HepG2 (cell line): ENCODE results near the gene SDCCAG8. TPM values are rescaled to one million over a fixed set of nuclear protein-coding genes. Genes with fewer than 3 reads are reported as not detected.

Experiments used
- ATAC-seq: fragments of 200-7000 bp; cut with Tn5 transposase; 3 replicates; pipeline ENCODE4 v1.9.1; 2020; ENCODE audit warnings: mild to moderate bottlenecking, moderate library complexity
- BruUV-seq: library from RNA; stranded (reverse); fragments of 400-500 nt; replicated peaks from 2 replicates; lab custom pipeline; 2021; lab: Mats Ljungman, UMichigan
- CTCF ChIA-PET: fragments of 300-600 bp; formaldehyde crosslinking; extraction: SDS; loops from one replicate; lab custom pipeline; 2021; ENCODE audit warnings: low total read pairs, inconsistent platforms, low intra/inter-chr PET ratio; lab: Yijun Ruan, JAX
- POLR2A ChIA-PET: fragments of 350-600 bp; sonication (Branson Sonifier 250); formaldehyde crosslinking; loops from one replicate; lab custom pipeline; 2020; ENCODE audit warnings: antibody characterized with exemption, inconsistent platforms; lab: Yijun Ruan, JAX
- DNase-seq: peaks from one replicate; pipeline ENCODE4 v3.0.0-alpha.2; 2015; ENCODE audit warnings: low spot score
- FAIRE-seq: peaks from 3 replicates; lab custom pipeline; 2011; peaks lifted over from hg19 to GRCh38; lab: Jason Lieb, UNC
- H2AFZ ChIP-seq: one replicate; pipeline ENCODE4 v1.6.1; 2011; ENCODE audit warnings: low read length, inconsistent platforms
- H3K27ac ChIP-seq: fragments of 300-600 bp; 3 replicates; pipeline ENCODE4 v1.8.0; 2011; ENCODE audit warnings: mixed run types, mild to moderate bottlenecking, mixed read lengths, low read length, inconsistent platforms; ENCODE audit not compliant: insufficient read depth; ENCODE audit errors: extremely low read length
- H3K27me3 ChIP-seq, 2 experiments: fragments of 200-600 bp in 1 of 2; 2 replicates in 1 of 2; 3 replicates in 1 of 2; pipeline versions ENCODE4 v1.6.0 to v1.8.0; 2011; ENCODE audit warnings: low read length in 2 of 2, mild to moderate bottlenecking in 2 of 2, moderate library complexity in 2 of 2, inconsistent platforms in 1 of 2; ENCODE audit not compliant: insufficient read depth in 2 of 2, control insufficient read depth in 1 of 2
- H3K36me3 ChIP-seq, 2 experiments: fragments of 200-600 bp in 1 of 2; replicated peaks in 1 of 2; 2 replicates in 1 of 2; 3 replicates in 1 of 2; pipeline versions ENCODE4 v1.5.1 to v1.8.0; 2011; ENCODE audit warnings: low read length in 2 of 2, inconsistent platforms in 1 of 2; ENCODE audit not compliant: insufficient read depth in 2 of 2, control insufficient read depth in 1 of 2
- H3K4me1 ChIP-seq: 2 replicates; pipeline ENCODE4 v1.5.1; 2012; ENCODE audit warnings: low read length, inconsistent platforms; ENCODE audit not compliant: insufficient read depth
- H3K4me2 ChIP-seq: 2 replicates; pipeline ENCODE4 v1.6.0; 2011; ENCODE audit warnings: low read depth, low read length, inconsistent platforms
- H3K4me3 ChIP-seq, 3 experiments: fragments of 200-600 bp in 1 of 3; sonication (generic), shearing (Covaris generic) in 1 of 3; replicated peaks in 1 of 3; 2 replicates each; pipeline ENCODE4 v1.5.1; 2011 to 2016; ENCODE audit warnings: low read length in 3 of 3, inconsistent platforms in 2 of 3, low read depth in 2 of 3, mild to moderate bottlenecking in 2 of 3, control low read depth in 1 of 3, mixed read lengths in 1 of 3; ENCODE audit not compliant: insufficient read depth in 1 of 3
- H3K79me2 ChIP-seq: one replicate; pipeline ENCODE4 v1.6.1; 2011; ENCODE audit warnings: low read length, inconsistent platforms; ENCODE audit not compliant: insufficient read depth
- H3K9ac ChIP-seq: 2 replicates; pipeline ENCODE4 v1.6.0; 2011; ENCODE audit warnings: mild to moderate bottlenecking, low read depth, low read length, inconsistent platforms; ENCODE audit not compliant: insufficient read depth
- H3K9me3 ChIP-seq: 2 replicates; pipeline ENCODE4 v1.5.1; 2012; ENCODE audit warnings: mild to moderate bottlenecking, low read length
- H4K20me1 ChIP-seq: 2 replicates; pipeline ENCODE4 v1.6.0; 2011; ENCODE audit warnings: inconsistent platforms, mild to moderate bottlenecking, low read length, moderate library complexity; ENCODE audit not compliant: insufficient read depth
- GATAD1 ChIP-seq: IDR thresholded peaks from 2 replicates; pipeline ENCODE4 v1.6.1; 2016; ENCODE audit warnings: missing genetic modification reagents, missing compliant biosample characterization
- GLI4 ChIP-seq: sonication (generic); formaldehyde crosslinking; IDR thresholded peaks from 2 replicates; pipeline ENCODE4 v1.5.1; 2020; ENCODE audit warnings: missing genetic modification reagents, mild to moderate bottlenecking, moderate library complexity, borderline replicate concordance
- HOXA7 ChIP-seq: sonication (generic); formaldehyde crosslinking; IDR thresholded peaks from 2 replicates; pipeline ENCODE4 v1.8.1; 2022; ENCODE audit warnings: mild to moderate bottlenecking, missing genetic modification reagents, moderate library complexity
- ZFP37 ChIP-seq: sonication (generic); formaldehyde crosslinking; IDR thresholded peaks from 2 replicates; pipeline ENCODE4 v1.4.0; 2020; ENCODE audit warnings: missing genetic modification reagents, borderline replicate concordance
- ZNF230 ChIP-seq: sonication (generic); formaldehyde crosslinking; IDR thresholded peaks from 2 replicates; pipeline ENCODE4 v1.4.0; 2020; ENCODE audit warnings: mild to moderate bottlenecking, missing genetic modification reagents
- ZNF24 ChIP-seq: fragments of 450-650 bp; IDR thresholded peaks from 2 replicates; pipeline ENCODE4 v1.6.1; 2017; ENCODE audit warnings: antibody characterized with exemption, mild to moderate bottlenecking
- ZNF431 ChIP-seq: sonication (generic); formaldehyde crosslinking; IDR thresholded peaks from 2 replicates; pipeline ENCODE4 v1.9.0; 2022; ENCODE audit warnings: missing genetic modification reagents, low read depth, mild to moderate bottlenecking, borderline replicate concordance
- WGBS: methylation state at CpG from one replicate; pipeline ENCODE4 v1.1.6; 2017; ENCODE audit warnings: low lambda C conversion rate; 5-methylcytosine and 5-hydroxymethylcytosine counted together
- in situ Hi-C: cut with HindIII; loops from 2 replicates; pipeline ENCODE4 v1.10.0; 2017; ENCODE audit warnings: low pct_unique_long_range_greater_than_20kb; ENCODE audit not compliant: extremely low pct_ligation_motif_present
- intact Hi-C: fragments of 100-400 bp; cut with micrococcal nuclease; formaldehyde crosslinking; loops from one replicate; pipeline ENCODE4 v1.10.0; 2022; ENCODE audit not compliant: unreplicated experiment
- polyA plus RNA-seq, 8 experiments: library from polyadenylated mRNA; depleted of rRNA in 3 of 8; stranded (reverse) in 7 of 8; unstranded in 1 of 8; fragments of >200 nt; fragmentation: Illumina TruSeq in 4 of 8; extraction: Trizol in 4 of 8; gene quantifications; 2 replicates each; pipeline versions ENCODE4 v1.2.1 to v1.2.3, GENCODE V29; 2011 to 2016; ENCODE audit warnings: low read depth in 4 of 8, missing spikeins in 1 of 8, mixed read lengths in 1 of 8; ENCODE audit not compliant: insufficient read depth in 1 of 8
- total RNA-seq, 5 experiments: library from RNA; depleted of rRNA; stranded (reverse); fragments of >200 nt; fragmentation: Illumina TruSeq; extraction: Trizol; gene quantifications; 2 replicates each; pipeline ENCODE4 v1.2.3, GENCODE V29; 2016; ENCODE audit warnings: low read depth in 1 of 5
- TF ChIP-seq, protein P1 (sequence below): sonication (generic); formaldehyde crosslinking; IDR thresholded peaks from 2 replicates; pipeline ENCODE4 v1.5.0; 2020; ENCODE audit warnings: missing genetic modification reagents
- TF ChIP-seq, protein P2 (sequence below), 2 experiments: fragments of 450-650 bp in 1 of 2; sonication (generic) in 1 of 2; formaldehyde crosslinking in 1 of 2; IDR thresholded peaks; 2 replicates each; pipeline versions ENCODE4 v1.6.1 to v1.8.0; 2016 to 2022; ENCODE audit warnings: antibody characterized with exemption in 1 of 2, mild to moderate bottlenecking in 1 of 2, missing genetic modification reagents in 1 of 2

Gene SDCCAG8
- total and polyA plus RNA-seq, 2 of the 13 experiments (the other 11 are each of a cell fraction or from before 2014, with no cell fraction given) = 9.5 to 13.4 TPM

DNA sequence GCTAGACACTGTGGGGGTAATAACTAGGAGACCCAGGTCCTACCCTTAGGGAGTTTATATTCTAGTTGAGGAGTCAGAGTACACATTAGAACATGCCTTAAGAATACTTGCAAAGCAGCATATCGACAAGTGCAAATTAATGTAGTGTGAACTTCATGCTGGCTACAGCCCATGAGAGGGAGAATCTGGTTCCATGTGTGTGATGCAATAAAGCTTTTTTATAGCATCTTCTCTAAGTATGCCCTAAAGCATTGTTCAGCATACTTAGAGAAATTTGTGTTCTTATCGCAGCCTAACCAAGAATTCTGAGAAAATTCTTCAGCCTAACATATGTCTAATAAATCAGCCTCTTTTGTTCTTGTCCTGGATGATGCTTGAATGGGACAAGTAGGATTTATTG, 95.5 kb downstream of the SDCCAG8 start:
- Histone ChIP-seq H3K9ac (no peak overlapping the region), H3K27ac (no peak overlapping the region), H2AFZ (no peak overlapping the region), H3K36me3 (no peaks in the 10 kb centered on the region), H4K20me1 (no peaks in the 10 kb centered on the region), H3K4me1 (no peaks in the 10 kb centered on the region), H3K4me3 (no peak overlapping the region), H3K79me2 (no peaks in the 10 kb centered on the region), H3K27me3 (no peaks in the 10 kb centered on the region), H3K4me2 (no peak overlapping the region), H3K9me3 (no peaks in the 10 kb centered on the region)
- BruUV-seq = no TSS peak
- ChIA-PET POLR2A (no interaction called here), CTCF (no interaction called here)
- no peak for TF ChIP-seq HOXA7 (CRISPR knock-in tag)
- no peak for TF ChIP-seq ZNF431 (CRISPR knock-in tag)
- TF ChIP-seq, protein P1, sequence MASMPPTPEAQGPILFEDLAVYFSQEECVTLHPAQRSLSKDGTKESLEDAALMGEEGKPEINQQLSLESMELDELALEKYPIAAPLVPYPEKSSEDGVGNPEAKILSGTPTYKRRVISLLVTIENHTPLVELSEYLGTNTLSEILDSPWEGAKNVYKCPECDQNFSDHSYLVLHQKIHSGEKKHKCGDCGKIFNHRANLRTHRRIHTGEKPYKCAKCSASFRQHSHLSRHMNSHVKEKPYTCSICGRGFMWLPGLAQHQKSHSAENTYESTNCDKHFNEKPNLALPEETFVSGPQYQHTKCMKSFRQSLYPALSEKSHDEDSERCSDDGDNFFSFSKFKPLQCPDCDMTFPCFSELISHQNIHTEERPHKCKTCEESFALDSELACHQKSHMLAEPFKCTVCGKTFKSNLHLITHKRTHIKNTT (CRISPR knock-in tag) = no peak
- TF ChIP-seq ZFP37 (CRISPR knock-in tag) = no peak
- TF ChIP-seq, protein P2, sequence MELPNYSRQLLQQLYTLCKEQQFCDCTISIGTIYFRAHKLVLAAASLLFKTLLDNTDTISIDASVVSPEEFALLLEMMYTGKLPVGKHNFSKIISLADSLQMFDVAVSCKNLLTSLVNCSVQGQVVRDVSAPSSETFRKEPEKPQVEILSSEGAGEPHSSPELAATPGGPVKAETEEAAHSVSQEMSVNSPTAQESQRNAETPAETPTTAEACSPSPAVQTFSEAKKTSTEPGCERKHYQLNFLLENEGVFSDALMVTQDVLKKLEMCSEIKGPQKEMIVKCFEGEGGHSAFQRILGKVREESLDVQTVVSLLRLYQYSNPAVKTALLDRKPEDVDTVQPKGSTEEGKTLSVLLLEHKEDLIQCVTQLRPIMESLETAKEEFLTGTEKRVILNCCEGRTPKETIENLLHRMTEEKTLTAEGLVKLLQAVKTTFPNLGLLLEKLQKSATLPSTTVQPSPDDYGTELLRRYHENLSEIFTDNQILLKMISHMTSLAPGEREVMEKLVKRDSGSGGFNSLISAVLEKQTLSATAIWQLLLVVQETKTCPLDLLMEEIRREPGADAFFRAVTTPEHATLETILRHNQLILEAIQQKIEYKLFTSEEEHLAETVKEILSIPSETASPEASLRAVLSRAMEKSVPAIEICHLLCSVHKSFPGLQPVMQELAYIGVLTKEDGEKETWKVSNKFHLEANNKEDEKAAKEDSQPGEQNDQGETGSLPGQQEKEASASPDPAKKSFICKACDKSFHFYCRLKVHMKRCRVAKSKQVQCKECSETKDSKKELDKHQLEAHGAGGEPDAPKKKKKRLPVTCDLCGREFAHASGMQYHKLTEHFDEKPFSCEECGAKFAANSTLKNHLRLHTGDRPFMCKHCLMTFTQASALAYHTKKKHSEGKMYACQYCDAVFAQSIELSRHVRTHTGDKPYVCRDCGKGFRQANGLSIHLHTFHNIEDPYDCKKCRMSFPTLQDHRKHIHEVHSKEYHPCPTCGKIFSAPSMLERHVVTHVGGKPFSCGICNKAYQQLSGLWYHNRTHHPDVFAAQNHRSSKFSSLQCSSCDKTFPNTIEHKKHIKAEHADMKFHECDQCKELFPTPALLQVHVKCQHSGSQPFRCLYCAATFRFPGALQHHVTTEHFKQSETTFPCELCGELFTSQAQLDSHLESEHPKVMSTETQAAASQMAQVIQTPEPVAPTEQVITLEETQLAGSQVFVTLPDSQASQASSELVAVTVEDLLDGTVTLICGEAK (IDR thresholded peaks at IDR 0.05) = no peak
- TF ChIP-seq, protein P2 (CRISPR knock-in tag; IDR thresholded peaks at IDR 0.05) = no peak
- no peak for TF ChIP-seq ZNF24
- TF ChIP-seq GATAD1 (CRISPR knock-in tag) = no peak
- no peak for TF ChIP-seq GLI4 (CRISPR knock-in tag)
- no peak for TF ChIP-seq ZNF230 (CRISPR knock-in tag)
- ATAC-seq (no peak), DNase-seq (no peak), FAIRE-seq (no peak)
- 90% methylated on average over 2 of the region's 2 CpGs for WGBS
- intact Hi-C loops (no loop called here), in situ Hi-C loops (no loop called here)
